Measurements from ENCODE around the gene KLF7.

The KLF7 gene

GRCh38 chr2:207123776-207124391 is 41.9 kb downstream of the KLF7 start:
- in situ Hi-C loops (cut with MboI; ENCODE audit: low pct_unique_long_range_greater_than_20kb, low sequenced_read_pairs, unreplicated experiment) = no loop called here
- TF ChIP-seq CTCF (IDR thresholded peaks at IDR 0.05; ENCODE audit: extremely low read depth, insufficient read depth, missing control alignments) = no peak
- no peak for DNase-seq (ENCODE audit: low spot score)

- no peak for TF ChIP-seq CTCF (IDR thresholded peaks at IDR 0.05; ENCODE audit: extremely low read depth, insufficient read depth, missing control alignments)
- DNase-seq (ENCODE audit: low spot score) = no peak
- in situ Hi-C loops (cut with MboI; ENCODE audit: low pct_unique_long_range_greater_than_20kb, low sequenced_read_pairs, unreplicated experiment) = no loop called here
Observed at GRCh38 chr2:207123335-207123744, 42.4 kb downstream of the KLF7 start.

- DNase-seq (ENCODE audit: low spot score) = no peak
- in situ Hi-C loops (cut with MboI; ENCODE audit: low pct_unique_long_range_greater_than_20kb, low sequenced_read_pairs, unreplicated experiment) = no loop called here
- no peak for TF ChIP-seq CTCF (IDR thresholded peaks at IDR 0.05; ENCODE audit: extremely low read depth, insufficient read depth, missing control alignments)
Observed at GRCh38 chr2:207122651-207123334, 43.0 kb downstream of the KLF7 start.

GRCh38 chr2:207121784-207122183 is 44.0 kb downstream of the KLF7 start:
- no peak for TF ChIP-seq CTCF (IDR thresholded peaks at IDR 0.05; ENCODE audit: extremely low read depth, insufficient read depth, missing control alignments)
- no peak for DNase-seq (ENCODE audit: low spot score)
- in situ Hi-C loops (cut with MboI; ENCODE audit: low pct_unique_long_range_greater_than_20kb, low sequenced_read_pairs, unreplicated experiment) = no loop called here

GRCh38 chr2:207119048-207119447 is 46.7 kb downstream of the KLF7 start:
- in situ Hi-C loops (cut with MboI; ENCODE audit: low pct_unique_long_range_greater_than_20kb, low sequenced_read_pairs, unreplicated experiment) = no loop called here
- TF ChIP-seq CTCF (IDR thresholded peaks at IDR 0.05; ENCODE audit: extremely low read depth, insufficient read depth, missing control alignments) = no peak
- DNase-seq (ENCODE audit: low spot score) = no peak

GRCh38 chr2:207117668-207118067 is 48.1 kb downstream of the KLF7 start:
- in situ Hi-C loops (cut with MboI; ENCODE audit: low pct_unique_long_range_greater_than_20kb, low sequenced_read_pairs, unreplicated experiment) = no loop called here
- no peak for TF ChIP-seq CTCF (IDR thresholded peaks at IDR 0.05; ENCODE audit: extremely low read depth, insufficient read depth, missing control alignments)
- no peak for DNase-seq (ENCODE audit: low spot score)
